Effector memory CD8-positive, alpha-beta T cell (primary cell): ENCODE measurements around the gene NDUFS4.
A peak's percentile ranks its signal among the peaks of the same experiment; 100 is the strongest.
"Not testable (repeated sequence)": the region's sequence is repeated elsewhere in the genome, so short reads cannot be mapped to it uniquely, and the experiment has no call there.

ENCODE experiments used
- ATAC-seq: fragments of 150-1000 bp; cut with Tn5 transposase; replicated peaks from 2 replicates; pipeline ENCODE4 v1.10.0; 2021; ENCODE audit warnings: mild to moderate bottlenecking, moderate library complexity
- DNase-seq, 3 experiments: peaks; one replicate each; pipeline ENCODE4 v3.0.0; 2021
- H3K27ac Mint-ChIP-seq, 2 donors: one replicate each; pipeline ENCODE4 v1.8.0; 2022; ENCODE audit warnings: mild to moderate bottlenecking in 2 of 2, mixed read lengths in 2 of 2, moderate library complexity in 2 of 2
- H3K27me3 Mint-ChIP-seq, 2 donors: one replicate each; pipeline ENCODE4 v1.8.0; 2022; ENCODE audit warnings: mixed read lengths in 2 of 2
- H3K36me3 Mint-ChIP-seq: one replicate; pipeline ENCODE4 v1.8.0; 2022; ENCODE audit warnings: mild to moderate bottlenecking, moderate library complexity, mixed read lengths; ENCODE audit not compliant: insufficient read depth
- H3K4me1 Mint-ChIP-seq, 2 donors: one replicate each; pipeline ENCODE4 v1.8.0; 2022; ENCODE audit warnings: low read depth in 2 of 2, mixed read lengths in 2 of 2
- H3K4me3 Mint-ChIP-seq, 2 donors: one replicate each; pipeline ENCODE4 v1.8.0; 2022; ENCODE audit warnings: mild to moderate bottlenecking in 2 of 2, mixed read lengths in 2 of 2, moderate library complexity in 2 of 2
- H3K9me3 Mint-ChIP-seq, 2 donors: one replicate each; pipeline ENCODE4 v1.8.0; 2022; ENCODE audit warnings: mixed read lengths in 2 of 2
- total RNA-seq, 9 experiments: gene quantifications; one replicate each; lab custom pipeline; 2026; lab: John Stamatoyannopoulos, UW

The NDUFS4 gene
- 13.0 to 26.8 (median 17.5) reads per million in 9 experiments for total RNA-seq

GRCh38 chr5:53560506-53561191 is at the start of gene NDUFS4:
Gene NDUFS4 (plus strand): TSS chr5:53560639. CDS start chr5:53560663, 24 bp downstream.
- no peaks in the 10 kb centered on the region for H3K9me3 Mint-ChIP-seq
- ATAC-seq (peak; percentile 90), DNase-seq (peak; percentile 66 to 69 (median 67))

DNA sequence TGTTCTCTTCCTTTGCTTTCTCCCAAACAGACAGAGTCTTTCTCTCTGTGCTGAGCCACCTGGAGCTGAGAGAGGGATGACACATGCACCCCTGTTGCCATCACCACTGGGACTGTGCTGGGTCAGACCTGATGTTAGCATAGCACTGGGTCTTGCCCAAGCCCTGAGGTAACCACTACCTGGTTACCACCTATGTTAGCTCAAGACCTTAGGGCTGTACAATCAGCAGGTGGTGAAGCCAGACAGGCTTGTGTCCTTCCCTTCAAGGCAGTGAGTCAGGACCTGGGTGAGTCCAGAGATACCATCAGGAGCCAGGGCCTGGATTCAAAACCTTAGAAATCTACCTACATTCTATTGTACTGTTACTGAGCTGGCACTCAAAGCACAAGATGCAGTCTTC is 47.9 kb upstream of the NDUFS4 start:
- H3K36me3 Mint-ChIP-seq = no peaks in the 10 kb centered on the region
- no peaks in the 10 kb centered on the region for H3K4me1 Mint-ChIP-seq
- DNase-seq (no peak), ATAC-seq (no peak)
- peaks cover 5 to 7% of the 10 kb centered on the region in 2 donors for H3K9me3 Mint-ChIP-seq
- H3K4me3 Mint-ChIP-seq = no peak overlapping the region
- peaks cover 16 to 20% of the 10 kb centered on the region in 2 donors for H3K27me3 Mint-ChIP-seq
- H3K27ac Mint-ChIP-seq = no peak overlapping the region

More at GRCh38 chr5:53560506-53561191, at the start of gene NDUFS4:
- Mint-ChIP-seq H3K4me3 (peak within 1 kb of the TSS; percentile 98), H3K27ac (peak within 1 kb of the TSS; percentile 96 to 97), H3K36me3 (peaks cover 7% of the 10 kb centered on the region), H3K4me1 (peaks cover 23 to 48% of the 10 kb centered on the region in 2 donors), H3K27me3 (peaks cover 26 to 29% of the 10 kb centered on the region in 2 donors)

DNA sequence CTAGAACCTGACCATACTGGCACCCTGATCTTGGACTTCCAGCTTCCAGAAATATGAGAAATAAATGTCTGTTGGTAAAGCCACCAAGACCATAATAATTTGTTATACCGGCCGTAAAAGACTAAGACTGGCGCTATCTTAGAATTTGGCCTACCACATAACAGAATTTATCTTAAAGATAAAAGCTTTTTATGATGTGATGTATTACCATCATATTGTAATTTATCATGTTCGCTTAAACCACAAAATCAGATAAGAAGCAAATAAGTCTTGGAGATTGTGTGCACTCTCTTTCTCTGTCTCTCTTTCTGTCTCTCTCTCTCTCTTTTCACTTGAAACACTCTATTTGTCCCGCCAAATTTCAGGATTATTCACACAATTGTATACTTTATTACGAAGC is 44.5 kb upstream of the NDUFS4 start:
- H3K27me3 Mint-ChIP-seq = peaks cover 28 to 32% of the 10 kb centered on the region in 2 donors
- DNase-seq (no peak), ATAC-seq (no peak)
- no peaks in the 10 kb centered on the region for H3K36me3 Mint-ChIP-seq
- peak overlapping the region in 1 of 2 donors; percentile 11 for H3K27ac Mint-ChIP-seq
- no peaks in the 10 kb centered on the region for H3K4me1 Mint-ChIP-seq
- peaks cover 3 to 11% of the 10 kb centered on the region in 2 donors for H3K9me3 Mint-ChIP-seq
- no peak overlapping the region for H3K4me3 Mint-ChIP-seq

- Mint-ChIP-seq H3K36me3 (no peaks in the 10 kb centered on the region), H3K9me3 (peaks cover 5 to 10% of the 10 kb centered on the region in 2 donors), H3K4me1 (no peaks in the 10 kb centered on the region), H3K27ac (no peak overlapping the region), H3K27me3 (peaks cover 12 to 39% of the 10 kb centered on the region in 2 donors), H3K4me3 (no peak overlapping the region)
- ATAC-seq = no peak
- DNase-seq = no peak
Observed at GRCh38 chr5:53520813-53521212, 39.6 kb upstream of the NDUFS4 start.

- Mint-ChIP-seq H3K4me1 (no peaks in the 10 kb centered on the region), H3K4me3 (no peak overlapping the region), H3K9me3 (no peaks in the 10 kb centered on the region), H3K27me3 (peaks cover 43 to 48% of the 10 kb centered on the region in 2 donors), H3K27ac (no peak overlapping the region), H3K36me3 (no peaks in the 10 kb centered on the region)
- ATAC-seq (no peak), DNase-seq (no peak)
Observed at GRCh38 chr5:53537711-53538110, 22.7 kb upstream of the NDUFS4 start.

DNA sequence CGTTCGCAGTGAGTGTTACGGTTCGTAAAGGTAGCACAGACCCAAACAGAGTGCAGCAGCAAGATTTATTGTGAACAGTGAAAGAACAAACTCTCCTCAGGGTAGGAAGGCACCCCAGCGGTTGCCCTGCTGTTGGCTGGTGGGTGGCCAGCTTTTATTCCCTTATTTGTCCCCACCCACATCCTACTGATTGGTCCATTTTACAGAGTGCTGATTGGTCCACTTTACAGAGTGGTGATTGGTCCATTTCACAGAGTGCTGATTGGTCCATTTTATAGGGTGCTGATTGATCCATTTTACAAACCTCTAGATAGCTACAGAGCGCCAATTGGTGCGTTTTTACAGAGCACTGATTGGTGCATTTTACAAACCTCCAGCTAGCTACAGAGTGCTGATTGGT is 19.7 kb upstream of the NDUFS4 start:
- ATAC-seq, H3K4me1 Mint-ChIP-seq, H3K4me3 Mint-ChIP-seq, DNase-seq, H3K36me3 Mint-ChIP-seq, H3K9me3 Mint-ChIP-seq, H3K27ac Mint-ChIP-seq: not testable (repeated sequence)
- peaks cover 26 to 34% of the 10 kb centered on the region in 2 donors for H3K27me3 Mint-ChIP-seq

DNA sequence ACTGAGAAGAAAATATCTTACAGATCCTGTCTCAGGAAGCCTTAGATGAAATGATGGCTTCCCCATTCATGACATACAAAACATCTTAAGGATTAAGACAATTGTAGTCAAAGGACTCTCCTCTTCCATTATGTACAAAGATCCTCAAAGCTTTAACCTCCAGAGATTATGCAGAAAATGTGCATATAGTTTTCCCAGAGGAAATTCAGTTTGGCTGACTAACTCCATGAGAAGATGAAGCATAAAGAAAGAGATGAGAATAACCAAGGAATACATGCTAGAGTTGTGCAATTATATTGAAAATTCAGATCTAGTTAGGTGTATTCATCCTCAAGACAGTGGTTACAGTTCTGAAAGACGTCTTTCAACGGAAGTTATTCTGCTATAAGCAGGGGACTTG is 18.6 kb upstream of the NDUFS4 start:
- DNase-seq = no peak
- no peak overlapping the region for H3K27ac Mint-ChIP-seq
- H3K4me1 Mint-ChIP-seq = no peaks in the 10 kb centered on the region
- H3K27me3 Mint-ChIP-seq = peaks cover 24 to 34% of the 10 kb centered on the region in 2 donors
- H3K36me3 Mint-ChIP-seq = no peaks in the 10 kb centered on the region
- no peak for ATAC-seq
- no peaks in the 10 kb centered on the region for H3K9me3 Mint-ChIP-seq
- H3K4me3 Mint-ChIP-seq = no peak overlapping the region

GRCh38 chr5:53542926-53543325 is 17.5 kb upstream of the NDUFS4 start:
- Mint-ChIP-seq H3K36me3 (no peaks in the 10 kb centered on the region), H3K27ac (no peak overlapping the region), H3K27me3 (peaks cover 13 to 32% of the 10 kb centered on the region in 2 donors), H3K9me3 (no peaks in the 10 kb centered on the region), H3K4me1 (no peaks in the 10 kb centered on the region), H3K4me3 (no peak overlapping the region)
- DNase-seq (no peak), ATAC-seq (no peak)

DNA sequence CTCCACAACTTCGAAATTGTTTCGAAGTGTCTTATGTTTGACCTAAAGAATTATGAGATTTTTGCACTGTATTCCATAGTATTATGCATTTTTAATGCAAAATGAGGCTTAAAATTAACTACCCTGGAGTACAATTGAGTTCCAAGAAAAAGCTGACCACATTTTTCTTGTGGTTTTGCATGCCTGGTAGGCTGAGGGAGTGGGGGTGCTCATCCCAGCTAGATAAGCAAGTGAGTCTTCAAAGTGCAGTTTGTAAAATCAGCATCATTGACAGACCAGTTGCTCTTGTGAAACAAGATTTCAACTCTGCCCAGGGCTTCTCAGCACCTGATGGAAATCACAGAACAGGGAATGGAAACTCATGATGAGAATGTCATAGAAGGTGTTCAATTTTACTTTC is 17.0 kb upstream of the NDUFS4 start:
- H3K9me3 Mint-ChIP-seq = no peaks in the 10 kb centered on the region
- H3K4me3 Mint-ChIP-seq = no peak overlapping the region
- ATAC-seq (no peak), DNase-seq (no peak)
- H3K4me1 Mint-ChIP-seq = no peaks in the 10 kb centered on the region
- H3K27ac Mint-ChIP-seq = no peak overlapping the region
- H3K27me3 Mint-ChIP-seq = peaks cover 10 to 30% of the 10 kb centered on the region in 2 donors
- no peaks in the 10 kb centered on the region for H3K36me3 Mint-ChIP-seq

DNA sequence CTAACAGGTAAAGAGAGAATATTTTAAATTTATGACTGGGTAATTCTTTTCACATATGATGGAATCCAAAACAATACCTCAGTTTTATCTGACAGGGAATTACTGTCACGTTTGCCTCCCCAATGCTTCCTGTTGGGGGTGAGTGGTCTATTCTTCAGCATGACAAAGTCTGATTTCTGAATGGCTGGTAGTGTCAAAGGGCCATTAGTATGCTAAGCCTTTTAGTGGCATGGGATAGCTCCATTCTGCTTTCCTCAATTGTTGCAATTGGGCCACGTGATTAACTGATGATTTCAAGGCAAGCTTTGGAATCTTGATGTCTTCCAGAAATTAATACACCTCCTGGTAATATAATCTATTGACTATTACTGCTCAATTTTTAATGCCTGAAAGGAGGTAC is 14.7 kb upstream of the NDUFS4 start:
- no peaks in the 10 kb centered on the region for H3K9me3 Mint-ChIP-seq
- no peaks in the 10 kb centered on the region for H3K4me1 Mint-ChIP-seq
- peaks cover 20 to 26% of the 10 kb centered on the region in 2 donors for H3K27me3 Mint-ChIP-seq
- no peak for DNase-seq
- ATAC-seq = no peak
- no peaks in the 10 kb centered on the region for H3K36me3 Mint-ChIP-seq
- H3K27ac Mint-ChIP-seq = no peak overlapping the region
- H3K4me3 Mint-ChIP-seq = no peak overlapping the region

- Mint-ChIP-seq H3K9me3 (no peaks in the 10 kb centered on the region), H3K4me3 (no peak overlapping the region), H3K4me1 (no peaks in the 10 kb centered on the region), H3K27ac (no peak overlapping the region), H3K27me3 (peaks cover 15 to 18% of the 10 kb centered on the region in 2 donors), H3K36me3 (no peaks in the 10 kb centered on the region)
- no peak for DNase-seq
- no peak for ATAC-seq
Observed at GRCh38 chr5:53547226-53547625, 13.2 kb upstream of the NDUFS4 start.

DNA sequence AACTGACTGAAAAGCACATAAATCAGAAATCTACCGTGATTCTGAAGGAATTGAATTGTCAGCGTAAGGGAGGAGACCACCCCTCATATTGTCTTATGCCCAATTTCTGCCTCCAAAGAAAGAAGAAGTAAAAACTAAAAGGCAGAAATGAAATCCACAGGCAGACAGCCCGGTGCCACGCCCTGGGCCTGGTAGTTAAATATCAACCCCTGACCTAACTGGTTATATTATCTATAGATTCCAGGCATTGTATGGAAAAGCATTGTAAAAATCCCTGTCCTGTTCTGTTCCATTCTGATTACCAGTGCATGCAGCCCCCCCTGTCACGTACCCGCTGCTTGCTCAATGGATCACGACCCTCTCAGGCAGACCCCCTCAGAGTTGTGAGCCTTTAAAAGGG is 11.9 kb upstream of the NDUFS4 start:
- not testable (repeated sequence) for H3K4me1 Mint-ChIP-seq, H3K27ac Mint-ChIP-seq, H3K4me3 Mint-ChIP-seq, DNase-seq, H3K9me3 Mint-ChIP-seq, ATAC-seq, H3K36me3 Mint-ChIP-seq
- H3K27me3 Mint-ChIP-seq = peaks cover 24 to 26% of the 10 kb centered on the region in 2 donors

DNA sequence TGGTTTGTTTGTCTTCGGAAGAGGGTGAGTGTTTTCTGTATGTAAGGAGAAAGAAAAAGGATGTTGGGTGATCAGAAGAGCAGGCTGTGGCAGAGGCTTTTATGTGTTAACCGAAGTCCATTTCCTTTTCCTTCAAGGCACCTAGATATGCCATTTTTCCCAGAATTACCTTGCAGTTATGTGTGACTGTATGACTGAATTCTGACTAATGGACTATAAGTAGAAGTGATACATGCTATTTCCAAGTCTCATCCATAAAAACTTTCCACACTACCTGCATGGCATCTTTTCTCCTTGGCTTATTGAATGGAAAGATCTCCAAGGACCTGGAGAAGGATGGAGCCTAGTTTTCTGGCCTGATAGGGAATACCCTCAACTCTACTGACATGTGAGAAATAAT is 10.6 kb upstream of the NDUFS4 start:
- ATAC-seq (no peak), DNase-seq (no peak)
- H3K27me3 Mint-ChIP-seq = peaks cover 30 to 34% of the 10 kb centered on the region in 2 donors
- H3K36me3 Mint-ChIP-seq = no peaks in the 10 kb centered on the region
- H3K9me3 Mint-ChIP-seq = no peaks in the 10 kb centered on the region
- H3K27ac Mint-ChIP-seq = no peak overlapping the region
- no peak overlapping the region for H3K4me3 Mint-ChIP-seq
- no peaks in the 10 kb centered on the region for H3K4me1 Mint-ChIP-seq

DNA sequence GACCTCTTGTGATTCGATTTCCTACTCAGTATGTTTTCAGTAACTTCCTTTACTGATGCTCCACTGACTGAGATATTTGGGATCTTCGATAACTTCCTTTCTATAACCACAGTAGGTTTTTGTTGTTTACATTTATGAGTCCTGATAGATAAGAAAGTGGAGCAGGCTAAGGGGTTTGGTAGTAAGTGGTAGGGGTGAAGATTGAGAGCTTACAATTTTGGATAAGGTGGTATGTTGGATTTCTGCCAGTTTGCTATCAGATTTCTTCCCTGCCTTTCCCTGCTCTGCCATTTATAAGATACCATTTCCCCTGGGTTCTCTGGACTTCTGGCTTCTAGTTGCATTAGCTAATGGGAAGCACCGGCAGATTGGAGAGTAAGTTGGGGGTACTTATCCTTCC is 7.9 kb upstream of the NDUFS4 start:
- Mint-ChIP-seq H3K4me3 (no peak overlapping the region), H3K27ac (no peak overlapping the region), H3K9me3 (no peaks in the 10 kb centered on the region), H3K27me3 (peaks cover 42 to 57% of the 10 kb centered on the region in 2 donors), H3K4me1 (no peaks in the 10 kb centered on the region), H3K36me3 (no peaks in the 10 kb centered on the region)
- DNase-seq = no peak
- no peak for ATAC-seq
